Cardiac ventricle fibroblast (primary cell): ENCODE data around the gene ARFGAP3. TPM values are rescaled to one million over a fixed set of nuclear protein-coding genes. Genes with fewer than 3 reads are reported as not detected.

Experiments
- total RNA-seq: library from RNA; depleted of rRNA; stranded (reverse); fragments of >200 nt; gene quantifications from 2 replicates; pipeline ENCODE4 v1.2.3, GENCODE V29; 2015

Gene ARFGAP3
- 43.6 and 44.8 TPM in 2 replicates for total RNA-seq

GRCh38 chr22:42856865-42857704 lies at the start of gene ARFGAP3:
Gene ARFGAP3, minus strand, starts transcription at chr22:42857273. Its CDS starts 91 bp downstream, at chr22:42857182.

Other genes starting within 250 kb of the ARFGAP3 start
- 30.2 and 32.2 TPM in 2 replicates for gene POLDIP3, start 242.4 kb downstream of the ARFGAP3 start, total RNA-seq
- not detected in 2 replicates for gene ATP5MGL, start 216.7 kb downstream of the ARFGAP3 start, total RNA-seq
- 143 and 148 TPM in 2 replicates for gene CYB5R3, start 207.9 kb downstream of the ARFGAP3 start, total RNA-seq
- gene A4GALT, start 136.4 kb downstream of the ARFGAP3 start, total RNA-seq = 33.6 and 34.8 TPM in 2 replicates
- gene PACSIN2, start 157.9 kb upstream of the ARFGAP3 start, total RNA-seq = 23.1 and 24.6 TPM in 2 replicates
- 6.7 and 7.7 TPM in 2 replicates for gene TTLL1, start 232.1 kb upstream of the ARFGAP3 start, total RNA-seq